Endothelial cell (in vitro differentiated cells): Measurements from ENCODE around the gene SCARB2. TPM values are rescaled to one million over a fixed set of nuclear protein-coding genes. Genes with fewer than 3 reads are reported as not detected.
A peak's percentile ranks its signal among the peaks of the same experiment; 100 is the strongest.

Experiments
- DNase-seq: peaks from one replicate; pipeline ENCODE4 v3.0.0; 2021; ENCODE audit warnings: low spot score
- H3K27ac Mint-ChIP-seq: one replicate; pipeline ENCODE4 v1.8.0; 2021; ENCODE audit warnings: mixed read lengths, inconsistent platforms; ENCODE audit not compliant: unreplicated experiment
- H3K27me3 Mint-ChIP-seq: one replicate; pipeline ENCODE4 v1.8.0; 2021; ENCODE audit warnings: mild to moderate bottlenecking, moderate library complexity, mixed read lengths, inconsistent platforms; ENCODE audit not compliant: unreplicated experiment
- H3K36me3 Mint-ChIP-seq: one replicate; pipeline ENCODE4 v1.8.0; 2021; ENCODE audit warnings: mild to moderate bottlenecking, low read depth, mixed read lengths, inconsistent platforms; ENCODE audit not compliant: unreplicated experiment
- H3K4me1 Mint-ChIP-seq: one replicate; pipeline ENCODE4 v1.8.0; 2021; ENCODE audit warnings: mild to moderate bottlenecking, mixed read lengths, inconsistent platforms; ENCODE audit not compliant: unreplicated experiment
- H3K4me3 Mint-ChIP-seq: one replicate; pipeline ENCODE4 v1.8.0; 2021; ENCODE audit warnings: mild to moderate bottlenecking, mixed read lengths, inconsistent platforms; ENCODE audit not compliant: unreplicated experiment
- H3K9me3 Mint-ChIP-seq: one replicate; pipeline ENCODE4 v1.8.0; 2021; ENCODE audit warnings: mixed read lengths, inconsistent platforms; ENCODE audit not compliant: unreplicated experiment
- total RNA-seq: library from RNA; stranded (reverse); fragmentation: NEBNext Ultra II Directional; extraction: Animal tissue kit (Norgen Biotek cat#: 25700); gene quantifications from one replicate; pipeline ENCODE4 v1.2.1, GENCODE V29; 2021; ENCODE audit not compliant: unreplicated experiment
- TF ChIP-seq, protein P1 (sequence below): fragments of 200-600 bp; sonication (generic); IDR thresholded peaks from one replicate; pipeline ENCODE4 v1.5.0; 2021; ENCODE audit warnings: antibody characterized with exemption; ENCODE audit not compliant: unreplicated experiment

Gene SCARB2
- total RNA-seq, 1 donor from 2014 or later: 181 TPM

DNA sequence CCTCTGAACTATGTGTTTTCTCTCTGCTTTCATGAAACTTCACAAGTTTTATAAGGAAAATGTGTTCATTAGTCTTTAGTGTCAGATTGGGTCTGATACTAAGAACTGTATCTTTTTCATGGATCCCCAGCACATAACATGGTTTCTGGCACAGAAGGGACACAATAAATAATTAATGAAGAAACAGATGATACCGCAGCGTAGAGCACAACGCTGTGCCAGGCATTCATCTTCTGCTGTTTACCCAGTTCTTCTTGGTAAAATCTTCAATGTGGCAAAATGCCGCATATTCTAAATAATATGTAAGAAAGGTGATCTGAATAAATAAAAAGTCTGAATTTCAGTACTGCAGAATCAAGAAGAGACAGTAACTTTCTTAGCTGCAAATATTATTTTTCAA lies 12.3 kb downstream of the SCARB2 start:
- H3K27me3 Mint-ChIP-seq: peaks cover 4% of the 10 kb centered on the region
- TF ChIP-seq, protein P1, sequence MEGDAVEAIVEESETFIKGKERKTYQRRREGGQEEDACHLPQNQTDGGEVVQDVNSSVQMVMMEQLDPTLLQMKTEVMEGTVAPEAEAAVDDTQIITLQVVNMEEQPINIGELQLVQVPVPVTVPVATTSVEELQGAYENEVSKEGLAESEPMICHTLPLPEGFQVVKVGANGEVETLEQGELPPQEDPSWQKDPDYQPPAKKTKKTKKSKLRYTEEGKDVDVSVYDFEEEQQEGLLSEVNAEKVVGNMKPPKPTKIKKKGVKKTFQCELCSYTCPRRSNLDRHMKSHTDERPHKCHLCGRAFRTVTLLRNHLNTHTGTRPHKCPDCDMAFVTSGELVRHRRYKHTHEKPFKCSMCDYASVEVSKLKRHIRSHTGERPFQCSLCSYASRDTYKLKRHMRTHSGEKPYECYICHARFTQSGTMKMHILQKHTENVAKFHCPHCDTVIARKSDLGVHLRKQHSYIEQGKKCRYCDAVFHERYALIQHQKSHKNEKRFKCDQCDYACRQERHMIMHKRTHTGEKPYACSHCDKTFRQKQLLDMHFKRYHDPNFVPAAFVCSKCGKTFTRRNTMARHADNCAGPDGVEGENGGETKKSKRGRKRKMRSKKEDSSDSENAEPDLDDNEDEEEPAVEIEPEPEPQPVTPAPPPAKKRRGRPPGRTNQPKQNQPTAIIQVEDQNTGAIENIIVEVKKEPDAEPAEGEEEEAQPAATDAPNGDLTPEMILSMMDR: no peak
- no peaks in the 10 kb centered on the region for H3K9me3 Mint-ChIP-seq
- H3K27ac Mint-ChIP-seq: no peak overlapping the region
- H3K4me3 Mint-ChIP-seq: no peak overlapping the region
- DNase-seq: no peak
- peaks cover 49% of the 10 kb centered on the region for H3K4me1 Mint-ChIP-seq
- H3K36me3 Mint-ChIP-seq: no peaks in the 10 kb centered on the region

DNA sequence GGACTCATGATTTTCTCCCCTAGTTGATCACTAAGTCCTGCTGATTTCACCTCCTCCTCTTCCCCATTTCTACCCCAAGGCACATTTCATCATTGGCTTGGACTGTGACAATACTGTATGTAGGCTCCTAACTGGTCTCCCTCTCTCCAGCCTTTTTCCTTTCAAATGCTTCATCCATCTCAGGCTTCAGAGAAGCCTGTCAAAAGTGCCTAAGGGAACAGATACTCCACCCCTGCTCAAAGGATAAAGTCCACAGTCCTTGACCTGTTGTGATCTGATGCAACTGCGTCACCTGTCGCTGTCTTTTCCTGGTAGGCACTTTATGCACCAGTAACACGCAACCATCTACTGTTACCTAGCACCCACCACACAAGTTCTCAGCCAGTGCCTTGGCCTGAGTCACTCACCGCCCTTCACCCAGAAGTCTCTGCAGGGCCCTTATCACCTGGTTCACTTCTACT lies 12.8 kb downstream of the SCARB2 start:
- TF ChIP-seq, protein P1: no peak

DNA sequence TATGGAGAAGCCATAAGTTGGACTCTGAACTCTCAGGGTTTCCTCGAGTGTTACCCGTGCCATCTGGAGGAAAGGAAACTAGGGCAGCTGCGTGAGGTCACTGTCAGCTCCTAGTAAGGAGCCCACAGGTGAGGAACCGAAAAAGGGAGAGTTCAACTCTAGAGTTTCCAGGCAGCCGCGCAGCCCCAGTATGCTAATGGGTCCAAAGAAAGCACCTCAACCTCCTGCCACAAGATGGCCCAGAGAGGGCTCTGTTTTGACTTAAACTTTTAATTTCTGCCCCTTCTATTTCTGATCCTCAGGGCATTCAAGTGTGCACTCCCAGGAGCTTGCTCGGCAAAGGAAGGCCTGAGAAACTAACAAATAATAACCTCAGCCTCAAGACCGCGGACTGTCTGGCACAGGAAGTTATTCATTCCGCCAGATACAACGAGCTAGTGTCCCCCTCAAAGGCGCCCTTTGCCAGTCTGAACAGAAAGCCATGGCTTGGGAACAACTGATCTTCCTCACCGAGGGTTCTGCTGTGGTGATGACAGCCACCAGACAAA lies 13.9 kb downstream of the SCARB2 start:
- H3K9me3 Mint-ChIP-seq: no peaks in the 10 kb centered on the region
- TF ChIP-seq, protein P1: no peak
- H3K36me3 Mint-ChIP-seq: peaks cover 3% of the 10 kb centered on the region
- peak overlapping the region; percentile 84 for H3K27ac Mint-ChIP-seq
- no peak overlapping the region for H3K4me3 Mint-ChIP-seq
- no peak for DNase-seq
- peaks cover 42% of the 10 kb centered on the region for H3K4me1 Mint-ChIP-seq
- H3K27me3 Mint-ChIP-seq: peaks cover 4% of the 10 kb centered on the region

More for the DNA sequence above, 12.8 kb downstream of the SCARB2 start:
- no peak for DNase-seq
- H3K4me3 Mint-ChIP-seq: no peak overlapping the region
- peak overlapping the region; percentile 45 for H3K27ac Mint-ChIP-seq
- no peaks in the 10 kb centered on the region for H3K9me3 Mint-ChIP-seq
- peaks cover 4% of the 10 kb centered on the region for H3K27me3 Mint-ChIP-seq
- H3K4me1 Mint-ChIP-seq: peaks cover 45% of the 10 kb centered on the region
- H3K36me3 Mint-ChIP-seq: no peaks in the 10 kb centered on the region

DNA sequence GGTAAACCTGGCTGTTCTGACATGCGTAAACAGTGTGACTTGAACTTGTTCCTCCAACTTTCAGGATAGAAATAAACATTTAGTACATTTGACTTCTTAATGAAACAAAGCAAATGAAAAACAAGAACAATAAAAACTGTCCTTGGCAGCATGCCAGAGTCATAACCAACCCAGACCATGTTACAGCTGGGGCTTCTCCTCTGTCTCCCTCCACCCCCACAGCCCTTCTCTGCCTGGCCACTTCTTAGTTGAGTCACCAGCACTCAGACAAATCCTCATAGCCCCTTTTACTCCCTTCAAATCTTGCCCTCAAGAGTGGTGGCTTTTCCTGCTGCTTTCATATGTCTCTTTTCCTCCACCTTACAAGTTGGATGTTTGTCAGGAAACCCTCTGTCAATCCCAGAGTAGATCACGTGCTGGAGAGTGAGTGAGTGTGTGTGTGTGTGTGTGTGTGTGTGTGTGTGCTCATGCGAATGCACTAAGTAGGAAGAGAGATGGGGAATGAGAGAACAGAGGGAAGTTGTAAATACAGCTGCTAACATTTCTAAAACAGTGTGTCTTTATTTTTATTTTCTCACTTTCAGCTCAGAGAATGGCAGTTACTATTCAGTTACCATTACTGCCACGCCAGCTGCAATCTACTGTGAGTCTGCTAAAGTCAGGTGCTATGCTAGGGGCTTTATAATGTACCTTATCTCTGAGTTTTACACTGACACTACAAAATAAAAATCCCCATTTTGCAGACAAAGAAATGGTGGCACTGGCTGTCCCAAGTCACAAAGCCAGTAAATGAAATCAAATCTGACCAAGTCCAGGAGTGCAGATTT lies 15.0 kb downstream of the SCARB2 start:
- TF ChIP-seq, protein P1: no peak
- Mint-ChIP-seq H3K4me3 (peak overlapping the region; percentile 65), H3K36me3 (peaks cover 14% of the 10 kb centered on the region), H3K9me3 (no peaks in the 10 kb centered on the region), H3K4me1 (peaks cover 42% of the 10 kb centered on the region), H3K27ac (peak overlapping the region; percentile 84), H3K27me3 (peaks cover 4% of the 10 kb centered on the region)
- peak; percentile 59 for DNase-seq

DNA sequence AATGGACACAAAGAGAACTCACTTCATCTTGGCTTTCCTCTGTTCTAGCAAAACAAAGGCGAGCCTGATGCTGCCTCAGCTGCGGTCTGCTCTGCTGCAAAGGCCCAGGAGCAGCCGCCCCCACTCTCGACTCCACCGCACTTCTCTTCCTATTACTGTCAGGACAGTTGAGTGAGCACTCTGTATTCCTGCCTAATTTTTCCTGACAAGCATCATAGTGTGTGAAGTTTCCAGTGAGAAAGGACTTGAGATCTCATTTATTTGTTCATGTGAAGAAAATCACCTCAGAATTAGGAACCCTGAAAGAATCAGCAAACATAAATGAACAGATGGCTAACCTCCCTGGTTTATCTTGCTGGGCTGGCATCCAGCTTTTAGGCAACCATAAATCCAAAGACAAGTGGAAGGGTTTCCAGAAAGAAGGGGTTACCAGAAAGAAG lies 15.6 kb downstream of the SCARB2 start:
- Mint-ChIP-seq H3K4me3 (peak overlapping the region; percentile 12), H3K36me3 (peaks cover 20% of the 10 kb centered on the region), H3K4me1 (peaks cover 42% of the 10 kb centered on the region), H3K9me3 (no peaks in the 10 kb centered on the region), H3K27ac (peak overlapping the region; percentile 61), H3K27me3 (peaks cover 4% of the 10 kb centered on the region)
- peak; percentile 10 for DNase-seq
- TF ChIP-seq, protein P1: no peak
